LNCaP clone FGC (cell line): ENCODE data around the gene LRRC45.

ENCODE experiments used
- DNase-seq: peaks from one replicate; pipeline ENCODE4 v3.0.0-alpha.2; 2011; ENCODE audit warnings: low read depth
- H3K4me3 ChIP-seq: 2 replicates; pipeline ENCODE4 v1.5.1; 2011; ENCODE audit warnings: mild to moderate bottlenecking, low read depth, low read length, control low read depth
- CTCF ChIP-seq: IDR thresholded peaks from 2 replicates; pipeline ENCODE4 v1.5.1; 2012; ENCODE audit warnings: mild to moderate bottlenecking; ENCODE audit not compliant: control insufficient read depth, insufficient read depth; ENCODE audit errors: extremely low read depth

LRRC45 gene

GRCh38 chr17:81995463-81996231, 27.5 kb upstream of the LRRC45 start:
- no peak for DNase-seq
- H3K4me3 ChIP-seq, result no peak overlapping the region

GRCh38 chr17:81996232-81996756, 26.8 kb upstream of the LRRC45 start:
- H3K4me3 ChIP-seq, result no peak overlapping the region
- no peak for TF ChIP-seq CTCF
- DNase-seq, result no peak

More at GRCh38 chr17:81995463-81996231, 27.5 kb upstream of the LRRC45 start:
- TF ChIP-seq CTCF, result no peak

- H3K4me3 ChIP-seq, result no peak overlapping the region
- TF ChIP-seq CTCF, result no peak
- no peak for DNase-seq
Measured at GRCh38 chr17:81996757-81997441, 26.2 kb upstream of the LRRC45 start.

GRCh38 chr17:81998212-81998611, 24.9 kb upstream of the LRRC45 start:
- no peak overlapping the region for H3K4me3 ChIP-seq
- DNase-seq, result no peak
- TF ChIP-seq CTCF, result no peak

- no peak for TF ChIP-seq CTCF
- no peak for DNase-seq
- no peak overlapping the region for H3K4me3 ChIP-seq
Measured at GRCh38 chr17:81998691-81999438, 24.2 kb upstream of the LRRC45 start.

GRCh38 chr17:81999587-81999975, 23.5 kb upstream of the LRRC45 start:
- no peak for TF ChIP-seq CTCF
- DNase-seq, result no peak
- no peak overlapping the region for H3K4me3 ChIP-seq
